ENCODE data around the gene CER1.

Gene CER1, protein sequence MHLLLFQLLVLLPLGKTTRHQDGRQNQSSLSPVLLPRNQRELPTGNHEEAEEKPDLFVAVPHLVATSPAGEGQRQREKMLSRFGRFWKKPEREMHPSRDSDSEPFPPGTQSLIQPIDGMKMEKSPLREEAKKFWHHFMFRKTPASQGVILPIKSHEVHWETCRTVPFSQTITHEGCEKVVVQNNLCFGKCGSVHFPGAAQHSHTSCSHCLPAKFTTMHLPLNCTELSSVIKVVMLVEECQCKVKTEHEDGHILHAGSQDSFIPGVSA

DNA sequence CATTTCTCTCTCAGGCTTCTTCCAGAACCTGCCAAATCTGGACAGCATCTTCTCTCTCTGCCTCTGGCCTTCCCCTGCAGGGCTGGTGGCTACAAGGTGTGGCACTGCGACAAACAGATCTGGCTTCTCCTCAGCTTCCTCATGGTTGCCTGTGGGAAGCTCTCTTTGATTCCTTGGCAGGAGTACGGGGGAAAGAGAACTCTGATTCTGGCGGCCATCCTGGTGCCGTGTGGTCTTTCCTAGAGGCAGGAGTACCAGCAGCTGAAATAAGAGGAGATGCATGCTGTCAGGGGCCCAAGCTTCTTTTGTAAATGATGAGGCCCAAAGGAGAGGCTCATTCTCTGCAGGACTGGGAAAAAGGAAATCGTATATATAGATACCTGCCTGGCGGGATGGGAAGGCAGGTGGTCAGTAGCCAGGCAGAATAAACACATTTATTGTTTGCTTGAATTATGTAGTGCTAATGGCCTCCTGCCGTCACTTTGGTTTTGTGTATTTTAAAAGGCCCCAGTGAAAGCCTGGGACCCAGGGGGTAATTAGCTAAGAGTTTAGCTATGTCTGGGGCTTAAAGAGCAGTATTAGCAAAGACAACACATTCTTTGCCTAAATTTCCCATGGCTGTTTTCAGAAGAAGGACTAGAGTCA is at the start of gene CER1:
CER1 (minus strand) TSS at position 343 of the 645 bp plus-strand sequence; CDS start at position 282, 61 bp downstream.
- Histone ChIP-seq H3K27me3 (ENCODE audit: insufficient read depth, low read length) (no peaks in the 10 kb centered on the region), H3K9me3 (ENCODE audit: low read length) (no peaks in the 10 kb centered on the region), H2AFZ (ENCODE audit: low read depth, low read length) (no peak within 1 kb of the TSS), H3K36me3 (ENCODE audit: insufficient read depth, low read length) (no peaks in the 10 kb centered on the region), H3K4me3 (ENCODE audit: low read length) (no peak within 1 kb of the TSS), H3K4me1 (ENCODE audit: insufficient read depth, low read length) (no peaks in the 10 kb centered on the region)

GRCh38 chr9:14770592-14770991 is 48.1 kb upstream of the CER1 start:
- Histone ChIP-seq H3K9me3 (ENCODE audit: low read length) (no peaks in the 10 kb centered on the region), H3K4me3 (ENCODE audit: low read length) (no peak overlapping the region), H3K4me1 (ENCODE audit: insufficient read depth, low read length) (no peaks in the 10 kb centered on the region), H3K27me3 (ENCODE audit: insufficient read depth, low read length) (no peaks in the 10 kb centered on the region), H2AFZ (ENCODE audit: low read depth, low read length) (no peak overlapping the region), H3K36me3 (ENCODE audit: insufficient read depth, low read length) (peaks cover under 1% of the 10 kb centered on the region)

DNA sequence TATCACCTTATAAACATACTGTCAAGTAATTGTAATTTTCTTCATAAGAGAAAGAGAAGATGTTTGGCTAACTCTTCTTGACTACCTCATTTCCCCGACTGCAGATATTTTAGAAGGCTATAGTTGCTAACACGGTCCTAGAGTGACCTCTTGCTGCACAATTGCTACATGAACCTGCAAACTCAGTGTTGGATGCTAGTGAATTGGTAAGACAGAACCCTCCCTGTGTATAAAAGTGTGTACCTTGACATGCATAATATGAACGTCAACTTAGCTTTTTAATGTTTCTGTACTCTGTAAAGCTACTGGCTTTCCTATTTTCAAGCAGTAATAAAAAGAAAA is 46.7 kb upstream of the CER1 start:
- Histone ChIP-seq H3K4me1 (ENCODE audit: insufficient read depth, low read length) (no peaks in the 10 kb centered on the region), H3K9me3 (ENCODE audit: low read length) (no peaks in the 10 kb centered on the region), H2AFZ (ENCODE audit: low read depth, low read length) (no peak overlapping the region), H3K4me3 (ENCODE audit: low read length) (no peak overlapping the region), H3K27me3 (ENCODE audit: insufficient read depth, low read length) (no peaks in the 10 kb centered on the region), H3K36me3 (ENCODE audit: insufficient read depth, low read length) (no peaks in the 10 kb centered on the region)

DNA sequence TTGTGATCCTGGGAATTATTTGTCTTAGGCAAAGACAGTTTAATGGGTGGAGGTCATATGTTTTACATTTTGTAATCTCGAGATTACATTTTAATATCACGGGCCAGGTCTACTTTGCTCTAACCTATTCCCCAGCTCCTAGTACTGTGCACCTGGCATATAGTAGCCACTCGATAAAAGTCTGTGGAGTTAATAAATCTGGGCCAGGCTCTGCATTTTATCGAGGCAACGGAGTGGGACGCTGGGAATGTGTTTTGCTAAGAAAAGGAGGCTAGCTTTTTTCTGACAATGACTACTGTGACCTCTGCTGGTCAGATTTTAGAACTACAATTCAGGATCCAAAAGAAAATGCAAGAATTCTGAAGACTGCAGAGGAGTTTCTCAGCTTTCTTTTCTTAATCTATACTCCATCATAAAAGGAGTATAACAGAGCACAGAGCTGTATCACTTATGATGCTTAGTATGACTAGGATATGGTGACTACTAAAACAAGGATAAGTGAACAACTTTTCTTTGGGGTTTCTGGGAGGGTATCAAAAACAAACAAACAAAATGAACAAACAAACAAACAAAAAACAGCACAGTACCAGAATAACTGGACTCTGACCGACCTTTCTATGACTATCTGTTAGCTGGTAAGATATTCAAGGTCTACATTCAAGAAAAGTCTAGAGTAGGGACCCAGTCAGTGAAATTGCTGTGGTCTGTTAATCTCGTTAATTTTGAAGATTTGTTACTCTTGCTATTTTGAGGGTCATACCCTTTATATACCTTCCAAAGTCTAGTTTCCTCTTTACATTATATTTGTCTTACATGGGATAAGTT is 46.1 kb upstream of the CER1 start:
- H3K9me3 ChIP-seq (ENCODE audit: low read length), result no peaks in the 10 kb centered on the region
- no peaks in the 10 kb centered on the region for H3K36me3 ChIP-seq (ENCODE audit: insufficient read depth, low read length)
- no peaks in the 10 kb centered on the region for H3K27me3 ChIP-seq (ENCODE audit: insufficient read depth, low read length)
- no peaks in the 10 kb centered on the region for H3K4me1 ChIP-seq (ENCODE audit: insufficient read depth, low read length)
- H2AFZ ChIP-seq (ENCODE audit: low read depth, low read length), result no peak overlapping the region
- H3K4me3 ChIP-seq (ENCODE audit: low read length), result no peak overlapping the region

GRCh38 chr9:14766299-14766698 is 43.8 kb upstream of the CER1 start:
- H3K27me3 ChIP-seq (ENCODE audit: insufficient read depth, low read length), result no peaks in the 10 kb centered on the region
- H3K36me3 ChIP-seq (ENCODE audit: insufficient read depth, low read length), result no peaks in the 10 kb centered on the region
- H3K4me1 ChIP-seq (ENCODE audit: insufficient read depth, low read length), result no peaks in the 10 kb centered on the region
- no peaks in the 10 kb centered on the region for H3K9me3 ChIP-seq (ENCODE audit: low read length)
- H3K4me3 ChIP-seq (ENCODE audit: low read length), result no peak overlapping the region
- no peak overlapping the region for H2AFZ ChIP-seq (ENCODE audit: low read depth, low read length)

DNA sequence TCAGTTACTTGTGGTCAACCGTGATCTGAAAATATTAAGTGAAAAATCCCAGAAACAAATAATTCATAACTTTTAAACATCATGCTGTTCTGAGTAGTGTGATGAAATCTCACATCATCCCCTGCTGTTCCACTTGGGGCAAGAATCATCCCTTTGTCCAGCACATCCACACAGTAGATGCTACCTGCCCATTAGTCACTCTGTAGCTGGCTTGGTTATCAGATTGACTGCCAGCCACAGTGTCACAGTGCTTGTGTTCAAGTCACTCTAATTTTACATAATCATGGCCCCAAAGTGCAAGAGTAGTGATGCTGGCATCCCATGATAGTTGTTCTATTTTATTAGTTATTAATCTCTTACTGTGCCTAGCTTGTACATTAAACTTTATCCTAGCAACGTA is 39.1 kb upstream of the CER1 start:
- no peaks in the 10 kb centered on the region for H3K4me1 ChIP-seq (ENCODE audit: insufficient read depth, low read length)
- no peaks in the 10 kb centered on the region for H3K36me3 ChIP-seq (ENCODE audit: insufficient read depth, low read length)
- no peak overlapping the region for H2AFZ ChIP-seq (ENCODE audit: low read depth, low read length)
- H3K9me3 ChIP-seq (ENCODE audit: low read length), result no peaks in the 10 kb centered on the region
- H3K4me3 ChIP-seq (ENCODE audit: low read length), result no peak overlapping the region
- no peaks in the 10 kb centered on the region for H3K27me3 ChIP-seq (ENCODE audit: insufficient read depth, low read length)

- Histone ChIP-seq H3K9me3 (ENCODE audit: low read length) (no peaks in the 10 kb centered on the region), H2AFZ (ENCODE audit: low read depth, low read length) (no peak overlapping the region), H3K27me3 (ENCODE audit: insufficient read depth, low read length) (no peaks in the 10 kb centered on the region), H3K36me3 (ENCODE audit: insufficient read depth, low read length) (no peaks in the 10 kb centered on the region), H3K4me3 (ENCODE audit: low read length) (no peak overlapping the region), H3K4me1 (ENCODE audit: insufficient read depth, low read length) (no peaks in the 10 kb centered on the region)
These were observed 37.5 kb upstream of the CER1 start for GRCh38 chr9:14760060-14760459.

GRCh38 chr9:14756291-14756690 is 33.8 kb upstream of the CER1 start:
- H3K36me3 ChIP-seq (ENCODE audit: insufficient read depth, low read length), result no peaks in the 10 kb centered on the region
- H3K4me1 ChIP-seq (ENCODE audit: insufficient read depth, low read length), result no peaks in the 10 kb centered on the region
- no peaks in the 10 kb centered on the region for H3K27me3 ChIP-seq (ENCODE audit: insufficient read depth, low read length)
- no peak overlapping the region for H2AFZ ChIP-seq (ENCODE audit: low read depth, low read length)
- no peak overlapping the region for H3K4me3 ChIP-seq (ENCODE audit: low read length)
- no peaks in the 10 kb centered on the region for H3K9me3 ChIP-seq (ENCODE audit: low read length)

DNA sequence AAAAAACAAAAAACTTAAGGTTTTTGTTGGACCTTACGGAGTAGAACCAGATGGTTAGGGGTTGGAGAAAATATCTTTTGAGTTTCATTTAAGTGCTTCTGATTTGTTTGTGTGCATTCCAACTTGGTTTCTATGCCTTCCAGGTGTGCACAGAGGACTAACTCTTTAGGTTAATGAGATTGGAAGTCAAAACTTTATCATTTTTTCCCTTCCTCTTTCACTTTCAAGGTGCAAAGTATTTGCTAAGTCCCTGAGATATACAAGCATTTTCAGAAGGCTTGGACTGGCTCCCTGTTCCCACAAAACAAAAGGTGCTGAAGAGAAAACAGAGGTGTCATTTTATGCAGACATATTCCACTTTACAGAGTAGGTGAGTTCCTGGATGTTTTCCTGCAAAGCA is 30.3 kb upstream of the CER1 start:
- Histone ChIP-seq H2AFZ (ENCODE audit: low read depth, low read length) (no peak overlapping the region), H3K4me3 (ENCODE audit: low read length) (no peak overlapping the region), H3K4me1 (ENCODE audit: insufficient read depth, low read length) (no peaks in the 10 kb centered on the region), H3K9me3 (ENCODE audit: low read length) (no peaks in the 10 kb centered on the region), H3K27me3 (ENCODE audit: insufficient read depth, low read length) (no peaks in the 10 kb centered on the region), H3K36me3 (ENCODE audit: insufficient read depth, low read length) (peaks cover 7% of the 10 kb centered on the region)

GRCh38 chr9:14752271-14752670 is 29.7 kb upstream of the CER1 start:
- Histone ChIP-seq H3K4me3 (ENCODE audit: low read length) (no peak overlapping the region), H3K9me3 (ENCODE audit: low read length) (no peaks in the 10 kb centered on the region), H2AFZ (ENCODE audit: low read depth, low read length) (no peak overlapping the region), H3K4me1 (ENCODE audit: insufficient read depth, low read length) (no peaks in the 10 kb centered on the region), H3K36me3 (ENCODE audit: insufficient read depth, low read length) (peaks cover 7% of the 10 kb centered on the region), H3K27me3 (ENCODE audit: insufficient read depth, low read length) (no peaks in the 10 kb centered on the region)

DNA sequence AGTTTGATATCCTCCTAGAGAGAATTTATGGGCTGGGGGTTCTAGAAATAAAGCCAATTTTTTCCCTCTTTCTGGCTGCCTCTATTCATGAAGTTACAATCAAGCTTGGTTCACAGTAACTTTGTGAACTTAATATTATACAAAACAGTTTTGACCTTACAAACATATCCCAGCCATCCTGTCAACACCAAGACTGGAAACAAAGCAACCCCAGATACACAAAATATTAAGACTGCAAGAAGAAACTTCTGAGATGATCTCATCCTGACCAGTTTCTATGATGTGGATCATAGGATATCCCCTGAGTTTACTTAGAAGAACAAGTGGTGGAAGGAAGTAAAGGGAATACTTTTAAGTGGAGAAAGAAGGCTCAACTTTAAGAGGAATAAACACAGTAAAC is 28.3 kb upstream of the CER1 start:
- no peaks in the 10 kb centered on the region for H3K9me3 ChIP-seq (ENCODE audit: low read length)
- no peak overlapping the region for H2AFZ ChIP-seq (ENCODE audit: low read depth, low read length)
- no peaks in the 10 kb centered on the region for H3K4me1 ChIP-seq (ENCODE audit: insufficient read depth, low read length)
- H3K36me3 ChIP-seq (ENCODE audit: insufficient read depth, low read length), result peaks cover 14% of the 10 kb centered on the region
- no peak overlapping the region for H3K4me3 ChIP-seq (ENCODE audit: low read length)
- no peaks in the 10 kb centered on the region for H3K27me3 ChIP-seq (ENCODE audit: insufficient read depth, low read length)

- Histone ChIP-seq H3K9me3 (ENCODE audit: low read length) (no peaks in the 10 kb centered on the region), H3K27me3 (ENCODE audit: insufficient read depth, low read length) (no peaks in the 10 kb centered on the region), H3K4me1 (ENCODE audit: insufficient read depth, low read length) (no peaks in the 10 kb centered on the region), H3K4me3 (ENCODE audit: low read length) (no peak overlapping the region), H3K36me3 (ENCODE audit: insufficient read depth, low read length) (peaks cover 15% of the 10 kb centered on the region), H2AFZ (ENCODE audit: low read depth, low read length) (no peak overlapping the region)
These were observed 27.2 kb upstream of the CER1 start for GRCh38 chr9:14749741-14750211.

DNA sequence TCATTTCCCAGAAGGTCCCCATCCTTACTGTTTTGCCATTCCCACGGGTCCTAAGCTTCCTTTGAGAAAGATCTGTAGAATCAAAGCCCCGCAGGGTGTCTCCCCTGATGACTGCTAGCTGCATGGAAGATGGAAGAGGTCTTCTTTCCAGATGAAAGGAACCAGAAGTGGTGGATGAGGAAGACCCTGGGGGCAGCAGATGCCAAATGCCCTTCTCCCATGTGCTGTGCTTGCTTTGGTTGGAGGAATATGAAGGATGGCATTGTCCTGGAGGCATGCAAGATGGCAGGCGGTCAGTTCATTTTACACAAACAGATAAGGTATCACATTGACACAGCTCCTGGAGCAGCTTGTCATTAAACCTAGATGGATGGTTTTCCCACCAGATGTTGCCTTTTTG is 25.8 kb upstream of the CER1 start:
- Histone ChIP-seq H2AFZ (ENCODE audit: low read depth, low read length) (no peak overlapping the region), H3K9me3 (ENCODE audit: low read length) (no peaks in the 10 kb centered on the region), H3K36me3 (ENCODE audit: insufficient read depth, low read length) (peaks cover 15% of the 10 kb centered on the region), H3K4me1 (ENCODE audit: insufficient read depth, low read length) (no peaks in the 10 kb centered on the region), H3K27me3 (ENCODE audit: insufficient read depth, low read length) (no peaks in the 10 kb centered on the region), H3K4me3 (ENCODE audit: low read length) (no peak overlapping the region)
